WTC11 (cell line): Measurements from ENCODE around the gene ZDHHC23.

Experiments
- FOXP1 ChIP-seq: sonication (generic); formaldehyde crosslinking; IDR thresholded peaks from 2 replicates; pipeline ENCODE4 v1.8.0; 2022; ENCODE audit warnings: missing genetic modification reagents, mild to moderate bottlenecking, moderate library complexity, borderline replicate concordance
- NFATC4 ChIP-seq: fragments of 250-450 bp; sonication (Bioruptor Pico); IDR thresholded peaks from 2 replicates; pipeline ENCODE4 v1.9.0; 2021; ENCODE audit warnings: mild to moderate bottlenecking
- SMAD4 ChIP-seq: sonication (generic); formaldehyde crosslinking; IDR thresholded peaks from 2 replicates; pipeline ENCODE4 v1.8.0; 2022; ENCODE audit warnings: mild to moderate bottlenecking, missing genetic modification reagents
- ZBTB21 ChIP-seq: sonication (generic); formaldehyde crosslinking; IDR thresholded peaks from 2 replicates; pipeline ENCODE4 v1.8.1; 2023; ENCODE audit warnings: mild to moderate bottlenecking, missing genetic modification reagents, borderline replicate concordance
- ZNF138 ChIP-seq: sonication (generic); formaldehyde crosslinking; conservative IDR thresholded peaks from 2 replicates; pipeline ENCODE4 v1.8.1; 2022; ENCODE audit warnings: mild to moderate bottlenecking, moderate library complexity, missing genetic modification reagents
- TF ChIP-seq, protein P1 (sequence below): sonication (generic); formaldehyde crosslinking; conservative IDR thresholded peaks from 2 replicates; pipeline ENCODE4 v1.8.1; 2022; ENCODE audit warnings: mild to moderate bottlenecking, missing genetic modification reagents
- TF ChIP-seq, protein P2 (sequence below): fragments of 200-600 bp; IDR thresholded peaks from 2 replicates; pipeline ENCODE4 v1.8.0; 2022; ENCODE audit warnings: antibody characterized with exemption
- TF ChIP-seq, protein P3 (sequence below): sonication (generic); formaldehyde crosslinking; IDR thresholded peaks from 2 replicates; pipeline ENCODE4 v1.8.0; 2022; ENCODE audit warnings: mild to moderate bottlenecking, missing genetic modification reagents
- TF ChIP-seq, protein P4 (sequence below): sonication (generic); formaldehyde crosslinking; IDR thresholded peaks from 2 replicates; pipeline ENCODE4 v1.8.1; 2022; ENCODE audit warnings: low read depth, mild to moderate bottlenecking, moderate library complexity, missing genetic modification reagents, borderline replicate concordance

DNA sequence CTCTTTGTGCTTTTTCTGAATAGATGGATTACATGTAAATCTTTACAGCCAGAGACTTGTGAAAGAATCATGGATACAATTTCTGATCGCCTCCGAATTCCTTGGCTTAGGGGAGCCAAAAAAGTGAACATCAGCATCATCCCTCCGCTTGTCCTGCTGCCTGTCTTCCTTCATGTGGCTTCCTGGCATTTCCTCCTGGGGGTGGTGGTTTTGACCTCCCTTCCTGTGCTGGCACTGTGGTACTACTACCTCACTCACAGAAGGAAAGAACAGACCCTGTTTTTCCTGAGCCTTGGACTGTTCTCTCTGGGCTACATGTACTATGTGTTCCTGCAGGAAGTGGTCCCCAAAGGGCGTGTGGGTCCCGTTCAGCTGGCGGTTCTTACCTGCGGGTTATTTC lies 5.9 kb downstream of the ZDHHC23 start:
- TF ChIP-seq ZNF138 (no peak), ZBTB21 (CRISPR knock-in tag) (no peak), SMAD4 (CRISPR knock-in tag) (no peak), FOXP1 (CRISPR knock-in tag) (no peak), NFATC4 (no peak)
- TF ChIP-seq, protein P1, sequence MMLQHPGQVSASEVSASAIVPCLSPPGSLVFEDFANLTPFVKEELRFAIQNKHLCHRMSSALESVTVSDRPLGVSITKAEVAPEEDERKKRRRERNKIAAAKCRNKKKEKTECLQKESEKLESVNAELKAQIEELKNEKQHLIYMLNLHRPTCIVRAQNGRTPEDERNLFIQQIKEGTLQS, result no peak
- TF ChIP-seq, protein P2, sequence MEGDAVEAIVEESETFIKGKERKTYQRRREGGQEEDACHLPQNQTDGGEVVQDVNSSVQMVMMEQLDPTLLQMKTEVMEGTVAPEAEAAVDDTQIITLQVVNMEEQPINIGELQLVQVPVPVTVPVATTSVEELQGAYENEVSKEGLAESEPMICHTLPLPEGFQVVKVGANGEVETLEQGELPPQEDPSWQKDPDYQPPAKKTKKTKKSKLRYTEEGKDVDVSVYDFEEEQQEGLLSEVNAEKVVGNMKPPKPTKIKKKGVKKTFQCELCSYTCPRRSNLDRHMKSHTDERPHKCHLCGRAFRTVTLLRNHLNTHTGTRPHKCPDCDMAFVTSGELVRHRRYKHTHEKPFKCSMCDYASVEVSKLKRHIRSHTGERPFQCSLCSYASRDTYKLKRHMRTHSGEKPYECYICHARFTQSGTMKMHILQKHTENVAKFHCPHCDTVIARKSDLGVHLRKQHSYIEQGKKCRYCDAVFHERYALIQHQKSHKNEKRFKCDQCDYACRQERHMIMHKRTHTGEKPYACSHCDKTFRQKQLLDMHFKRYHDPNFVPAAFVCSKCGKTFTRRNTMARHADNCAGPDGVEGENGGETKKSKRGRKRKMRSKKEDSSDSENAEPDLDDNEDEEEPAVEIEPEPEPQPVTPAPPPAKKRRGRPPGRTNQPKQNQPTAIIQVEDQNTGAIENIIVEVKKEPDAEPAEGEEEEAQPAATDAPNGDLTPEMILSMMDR, result no peak
- TF ChIP-seq, protein P3, sequence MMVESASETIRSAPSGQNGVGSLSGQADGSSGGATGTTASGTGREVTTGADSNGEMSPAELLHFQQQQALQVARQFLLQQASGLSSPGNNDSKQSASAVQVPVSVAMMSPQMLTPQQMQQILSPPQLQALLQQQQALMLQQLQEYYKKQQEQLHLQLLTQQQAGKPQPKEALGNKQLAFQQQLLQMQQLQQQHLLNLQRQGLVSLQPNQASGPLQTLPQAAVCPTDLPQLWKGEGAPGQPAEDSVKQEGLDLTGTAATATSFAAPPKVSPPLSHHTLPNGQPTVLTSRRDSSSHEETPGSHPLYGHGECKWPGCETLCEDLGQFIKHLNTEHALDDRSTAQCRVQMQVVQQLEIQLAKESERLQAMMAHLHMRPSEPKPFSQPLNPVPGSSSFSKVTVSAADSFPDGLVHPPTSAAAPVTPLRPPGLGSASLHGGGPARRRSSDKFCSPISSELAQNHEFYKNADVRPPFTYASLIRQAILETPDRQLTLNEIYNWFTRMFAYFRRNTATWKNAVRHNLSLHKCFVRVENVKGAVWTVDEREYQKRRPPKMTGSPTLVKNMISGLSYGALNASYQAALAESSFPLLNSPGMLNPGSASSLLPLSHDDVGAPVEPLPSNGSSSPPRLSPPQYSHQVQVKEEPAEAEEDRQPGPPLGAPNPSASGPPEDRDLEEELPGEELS (CRISPR knock-in tag), result no peak
- TF ChIP-seq, protein P4, sequence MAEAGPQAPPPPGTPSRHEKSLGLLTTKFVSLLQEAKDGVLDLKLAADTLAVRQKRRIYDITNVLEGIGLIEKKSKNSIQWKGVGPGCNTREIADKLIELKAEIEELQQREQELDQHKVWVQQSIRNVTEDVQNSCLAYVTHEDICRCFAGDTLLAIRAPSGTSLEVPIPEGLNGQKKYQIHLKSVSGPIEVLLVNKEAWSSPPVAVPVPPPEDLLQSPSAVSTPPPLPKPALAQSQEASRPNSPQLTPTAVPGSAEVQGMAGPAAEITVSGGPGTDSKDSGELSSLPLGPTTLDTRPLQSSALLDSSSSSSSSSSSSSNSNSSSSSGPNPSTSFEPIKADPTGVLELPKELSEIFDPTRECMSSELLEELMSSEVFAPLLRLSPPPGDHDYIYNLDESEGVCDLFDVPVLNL, result no peak
